Breast epithelium (tissue), 4 donors: ENCODE data around the gene WNT5B. TPM values are rescaled to one million over a fixed set of nuclear protein-coding genes. Genes with fewer than 3 reads are reported as not detected.

ENCODE experiments used
- DNase-seq, 2 donors: peaks; one replicate each; pipeline ENCODE4 v3.0.0-alpha.2; 2019; ENCODE audit warnings: low spot score in 2 of 2
- H3K27ac ChIP-seq, 2 donors: fragments of 200-600 bp; sonication (generic) in 1 of 2; one replicate each; pipeline ENCODE4 v1.5.1; 2016 to 2019; ENCODE audit warnings: mild to moderate bottlenecking in 1 of 2
- H3K27me3 ChIP-seq, 2 donors: fragments of 200-600 bp; sonication (generic) in 1 of 2; one replicate each; pipeline versions ENCODE4 v1.5.1 to v1.6.0; 2017 to 2019; ENCODE audit warnings: control low read depth in 1 of 2, mild to moderate bottlenecking in 1 of 2
- H3K36me3 ChIP-seq: fragments of 200-600 bp; one replicate; pipeline ENCODE4 v1.5.1; 2019
- H3K4me1 ChIP-seq, 2 donors: fragments of 200-600 bp; sonication (generic); one replicate each; pipeline ENCODE4 v1.5.1; 2016 to 2019; ENCODE audit warnings: control low read depth in 1 of 2
- H3K4me3 ChIP-seq, 3 donors: fragments of 200-600 bp; sonication (generic); 1 replicate in 2 of 3; 2 replicates in 1 of 3; pipeline ENCODE4 v1.5.1; 2016 to 2019; ENCODE audit warnings: mild to moderate bottlenecking in 3 of 3, moderate library complexity in 2 of 3
- H3K9me3 ChIP-seq, 2 donors: fragments of 200-600 bp; sonication (generic) in 1 of 2; one replicate each; pipeline ENCODE4 v1.5.1; 2016 to 2019; ENCODE audit warnings: control low read depth in 1 of 2
- POLR2A ChIP-seq: fragments of 450-650 bp; IDR thresholded peaks from one replicate; pipeline ENCODE4 v1.6.1; 2016; ENCODE audit warnings: antibody characterized with exemption, mild to moderate bottlenecking, moderate library complexity
- POLR2AphosphoS5 ChIP-seq, 3 donors: sonication (generic); formaldehyde crosslinking; IDR thresholded peaks; one replicate each; pipeline ENCODE4 v1.6.1; 2017; ENCODE audit warnings: antibody characterized with exemption in 3 of 3
- intact Hi-C: fragments of 100-400 bp; cut with DNase I; formaldehyde crosslinking; loops from one replicate; pipeline ENCODE4 v1.15.1; 2023; ENCODE audit warnings: low total_unique reads
- total RNA-seq, 3 donors: library from RNA; depleted of rRNA; stranded (reverse); fragments of >200 nt; gene quantifications; one replicate each; pipeline ENCODE4 v1.1.0, GENCODE V29; 2016
- TF ChIP-seq, protein P1 (sequence below), 3 donors: fragments of 450-650 bp; IDR thresholded peaks; one replicate each; pipeline ENCODE4 v1.5.1; 2016 to 2017; ENCODE audit warnings: antibody characterized with exemption in 3 of 3, mild to moderate bottlenecking in 3 of 3, moderate library complexity in 3 of 3

Gene WNT5B
- total RNA-seq, 3 donors from 2014 or later = 3.9 to 11.9 (median 4.0) TPM

DNA sequence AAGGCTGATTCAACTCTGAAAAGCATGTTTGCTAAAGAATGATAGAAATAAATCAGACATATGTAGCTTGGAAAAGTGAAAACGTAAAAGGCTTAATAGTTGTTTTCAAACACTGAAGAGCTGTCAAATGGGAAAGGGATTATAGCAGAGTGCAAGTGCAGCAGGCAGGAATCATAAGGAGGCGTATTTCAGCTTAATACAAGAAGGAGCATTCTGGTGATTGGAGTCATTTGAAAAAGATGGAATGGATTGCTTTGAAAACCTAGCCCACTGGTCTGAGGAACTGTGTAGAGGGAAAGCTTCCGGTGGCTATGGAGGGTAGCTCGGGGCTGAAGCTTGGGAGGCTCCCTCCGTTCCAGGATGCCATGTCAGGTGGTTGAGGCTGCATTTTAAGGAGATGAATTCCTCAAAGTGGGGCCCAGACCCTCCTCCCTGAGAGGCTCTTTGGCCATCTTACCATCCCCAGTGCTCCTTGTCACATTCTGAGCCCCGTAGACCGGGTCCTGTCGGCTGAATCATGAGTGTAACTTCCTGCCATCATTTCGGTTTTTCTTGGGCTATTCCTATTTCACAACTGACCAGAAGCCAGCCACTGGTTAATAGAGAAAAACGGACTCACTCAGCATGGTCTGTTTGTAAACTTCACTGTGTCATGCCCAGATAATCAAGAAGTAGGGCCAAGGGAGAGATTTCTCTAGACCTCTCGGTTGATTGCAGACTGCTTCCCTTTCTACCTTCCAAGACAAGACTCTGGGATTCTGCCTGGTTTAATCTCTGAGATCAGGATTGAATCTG is 6.5 kb downstream of the WNT5B start:
- DNase-seq = no peak
- H3K27ac ChIP-seq = no peak overlapping the region
- no peaks in the 10 kb centered on the region for H3K36me3 ChIP-seq
- no peaks in the 10 kb centered on the region for H3K4me1 ChIP-seq
- intact Hi-C loops = no loop called here
- no peaks in the 10 kb centered on the region for H3K9me3 ChIP-seq
- TF ChIP-seq POLR2A (no peak), POLR2AphosphoS5 (IDR thresholded peaks at IDR 0.05) (no peak)
- TF ChIP-seq, protein P1, sequence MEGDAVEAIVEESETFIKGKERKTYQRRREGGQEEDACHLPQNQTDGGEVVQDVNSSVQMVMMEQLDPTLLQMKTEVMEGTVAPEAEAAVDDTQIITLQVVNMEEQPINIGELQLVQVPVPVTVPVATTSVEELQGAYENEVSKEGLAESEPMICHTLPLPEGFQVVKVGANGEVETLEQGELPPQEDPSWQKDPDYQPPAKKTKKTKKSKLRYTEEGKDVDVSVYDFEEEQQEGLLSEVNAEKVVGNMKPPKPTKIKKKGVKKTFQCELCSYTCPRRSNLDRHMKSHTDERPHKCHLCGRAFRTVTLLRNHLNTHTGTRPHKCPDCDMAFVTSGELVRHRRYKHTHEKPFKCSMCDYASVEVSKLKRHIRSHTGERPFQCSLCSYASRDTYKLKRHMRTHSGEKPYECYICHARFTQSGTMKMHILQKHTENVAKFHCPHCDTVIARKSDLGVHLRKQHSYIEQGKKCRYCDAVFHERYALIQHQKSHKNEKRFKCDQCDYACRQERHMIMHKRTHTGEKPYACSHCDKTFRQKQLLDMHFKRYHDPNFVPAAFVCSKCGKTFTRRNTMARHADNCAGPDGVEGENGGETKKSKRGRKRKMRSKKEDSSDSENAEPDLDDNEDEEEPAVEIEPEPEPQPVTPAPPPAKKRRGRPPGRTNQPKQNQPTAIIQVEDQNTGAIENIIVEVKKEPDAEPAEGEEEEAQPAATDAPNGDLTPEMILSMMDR (IDR thresholded peaks at IDR 0.05) = no peak
- no peak overlapping the region for H3K4me3 ChIP-seq
- no peaks in the 10 kb centered on the region for H3K27me3 ChIP-seq

DNA sequence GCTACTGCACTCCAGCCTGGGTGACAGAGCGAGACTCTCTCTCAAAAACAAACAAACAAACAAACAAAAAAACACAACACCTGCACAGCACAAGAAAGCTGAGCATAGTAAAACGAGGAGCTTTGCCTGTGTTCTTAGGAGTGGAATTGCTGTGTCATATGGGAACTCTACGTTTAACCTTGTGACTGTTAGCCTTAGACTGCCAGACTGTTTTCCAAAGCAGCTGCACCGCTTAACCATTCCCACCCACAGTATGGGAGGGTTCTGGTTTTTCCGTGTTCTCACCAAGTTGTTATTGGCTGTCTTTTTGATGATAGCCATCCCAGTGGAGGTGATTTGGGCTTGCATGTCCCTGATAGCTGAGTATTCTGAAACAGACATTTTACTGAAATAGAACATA is 9.2 kb downstream of the WNT5B start:
- H3K36me3 ChIP-seq = no peaks in the 10 kb centered on the region
- no peak overlapping the region for H3K27ac ChIP-seq
- no peak for DNase-seq
- intact Hi-C loops = no loop called here
- no peak overlapping the region for H3K4me3 ChIP-seq
- H3K27me3 ChIP-seq = no peaks in the 10 kb centered on the region
- H3K4me1 ChIP-seq = no peaks in the 10 kb centered on the region
- no peaks in the 10 kb centered on the region for H3K9me3 ChIP-seq
- TF ChIP-seq, protein P1 (IDR thresholded peaks at IDR 0.05) = no peak
- TF ChIP-seq POLR2AphosphoS5 (IDR thresholded peaks at IDR 0.05) = no peak
- no peak for TF ChIP-seq POLR2A

DNA sequence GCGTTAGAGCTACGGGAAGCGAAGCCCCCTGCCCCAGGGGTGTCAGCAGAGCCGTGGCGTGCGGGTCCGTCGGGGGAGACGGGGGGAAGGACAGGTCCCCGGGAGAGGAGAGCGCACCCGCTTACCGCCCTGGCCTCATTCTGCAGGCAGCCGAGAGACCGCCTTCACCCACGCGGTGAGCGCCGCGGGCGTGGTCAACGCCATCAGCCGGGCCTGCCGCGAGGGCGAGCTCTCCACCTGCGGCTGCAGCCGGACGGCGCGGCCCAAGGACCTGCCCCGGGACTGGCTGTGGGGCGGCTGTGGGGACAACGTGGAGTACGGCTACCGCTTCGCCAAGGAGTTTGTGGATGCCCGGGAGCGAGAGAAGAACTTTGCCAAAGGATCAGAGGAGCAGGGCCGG is 10.5 kb downstream of the WNT5B start:
- Histone ChIP-seq H3K27me3 (no peaks in the 10 kb centered on the region), H3K9me3 (no peaks in the 10 kb centered on the region), H3K4me1 (peaks cover 0 to 2% of the 10 kb centered on the region in 2 donors), H3K36me3 (no peaks in the 10 kb centered on the region), H3K27ac (no peak overlapping the region), H3K4me3 (no peak overlapping the region)
- TF ChIP-seq, protein P1 (IDR thresholded peaks at IDR 0.05) = no peak
- TF ChIP-seq POLR2A = no peak
- intact Hi-C loops = no loop called here
- DNase-seq = no peak

GRCh38 chr12:1640328-1641234 is 11.6 kb downstream of the WNT5B start:
- Histone ChIP-seq H3K27me3 (no peaks in the 10 kb centered on the region), H3K36me3 (no peaks in the 10 kb centered on the region), H3K4me1 (peaks cover 0 to 4% of the 10 kb centered on the region in 2 donors), H3K9me3 (no peaks in the 10 kb centered on the region), H3K4me3 (no peak overlapping the region), H3K27ac (no peak overlapping the region)
- intact Hi-C loops = loop anchor here (10.0 kb wide), 1 partner anchor 294 kb away; no protein-coding TSS in a partner anchor
- DNase-seq = no peak
- TF ChIP-seq POLR2A (no peak), POLR2AphosphoS5 (IDR thresholded peaks at IDR 0.05) (no peak)
- TF ChIP-seq, protein P1 (IDR thresholded peaks at IDR 0.05) = no peak

DNA sequence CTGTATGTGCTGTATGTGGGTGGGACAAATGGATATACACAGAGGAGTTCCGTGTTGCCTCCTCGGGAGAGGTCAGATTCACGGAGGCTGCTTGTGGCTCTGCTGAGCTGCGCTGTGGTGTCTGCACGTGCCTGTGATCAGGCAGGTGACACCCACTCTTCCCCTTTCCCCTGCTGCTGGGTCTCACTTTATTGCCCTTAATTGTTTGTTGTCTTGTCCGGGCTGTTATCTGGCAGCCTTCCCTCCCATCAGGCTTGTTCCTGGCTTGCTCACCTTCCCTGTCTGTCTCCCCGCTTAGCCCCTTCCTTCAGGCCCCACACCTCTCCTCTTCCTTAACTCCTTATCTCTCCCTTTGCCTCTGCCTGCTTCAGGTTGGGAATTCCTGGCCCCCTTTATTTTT is 13.5 kb downstream of the WNT5B start:
- intact Hi-C loops = loop anchor here (10.0 kb wide), 1 partner anchor 292 kb away; no protein-coding TSS in a partner anchor
- TF ChIP-seq POLR2A = no peak
- TF ChIP-seq, protein P1 (IDR thresholded peaks at IDR 0.05) = no peak
- no peak for TF ChIP-seq POLR2AphosphoS5 (IDR thresholded peaks at IDR 0.05)
- Histone ChIP-seq H3K27me3 (no peaks in the 10 kb centered on the region), H3K36me3 (no peaks in the 10 kb centered on the region), H3K27ac (no peak overlapping the region), H3K4me3 (no peak overlapping the region), H3K4me1 (peaks cover 0 to 4% of the 10 kb centered on the region in 2 donors), H3K9me3 (no peaks in the 10 kb centered on the region)
- no peak for DNase-seq
